Omental fat pad (tissue), 4 donors: Measurements from ENCODE around the gene MYOM3. TPM values are rescaled to one million over a fixed set of nuclear protein-coding genes. Genes with fewer than 3 reads are reported as not detected.

Experiments used
- ATAC-seq: fragments of 150-250 bp; one replicate; pipeline ENCODE4 v1.9.1; 2016; ENCODE audit warnings: mild to moderate bottlenecking, moderate library complexity; ENCODE audit not compliant: low FRiP score
- DNase-seq: peaks from one replicate; pipeline ENCODE4 v3.0.0-alpha.2; 2019; ENCODE audit warnings: low spot score
- CTCF ChIP-seq, 3 donors: fragments of 450-650 bp; IDR thresholded peaks; one replicate each; pipeline ENCODE4 v1.5.1; 2016 to 2017; ENCODE audit warnings: antibody characterized with exemption in 3 of 3, mild to moderate bottlenecking in 3 of 3, moderate library complexity in 2 of 3
- total RNA-seq, 4 donors: library from RNA; depleted of rRNA; stranded (reverse); fragments of >200 nt; gene quantifications; one replicate each; pipeline ENCODE4 v1.1.0, GENCODE V29; 2016

The MYOM3 gene
- total RNA-seq, 4 donors from 2014 or later: 0.13 to 0.79 (median 0.32) TPM

- TF ChIP-seq CTCF (IDR thresholded peaks at IDR 0.05): no peak
- ATAC-seq (no peak), DNase-seq (no peak)
Observed at GRCh38 chr1:24109166-24109483, 2.8 kb downstream of the MYOM3 start.

- ATAC-seq (no peak), DNase-seq (no peak)
- TF ChIP-seq CTCF (IDR thresholded peaks at IDR 0.05): no peak
Observed at GRCh38 chr1:24108334-24109165, 3.4 kb downstream of the MYOM3 start.

GRCh38 chr1:24107462-24108138 is 4.3 kb downstream of the MYOM3 start:
- TF ChIP-seq CTCF (IDR thresholded peaks at IDR 0.05): no peak
- DNase-seq: no peak
- peak; percentile 71 for ATAC-seq

- ATAC-seq: no peak
Observed at GRCh38 chr1:24105368-24106160, 6.4 kb downstream of the MYOM3 start.

GRCh38 chr1:24104854-24105253 is 7.1 kb downstream of the MYOM3 start:
- DNase-seq (no peak), ATAC-seq (no peak)
- TF ChIP-seq CTCF (IDR thresholded peaks at IDR 0.05): no peak

More at GRCh38 chr1:24105368-24106160, 6.4 kb downstream of the MYOM3 start:
- no peak for TF ChIP-seq CTCF (IDR thresholded peaks at IDR 0.05)
- no peak for DNase-seq

GRCh38 chr1:24103879-24104278 is 8.1 kb downstream of the MYOM3 start:
- ATAC-seq (no peak), DNase-seq (no peak)
- no peak for TF ChIP-seq CTCF (IDR thresholded peaks at IDR 0.05)
